Right ventricle myocardium superior (tissue), 1 donor: Measurements from ENCODE around the gene HSPA13. TPM values are rescaled to one million over a fixed set of nuclear protein-coding genes. Genes with fewer than 3 reads are reported as not detected.
A peak's percentile ranks its signal among the peaks of the same experiment; 100 is the strongest.

ENCODE experiments used
- ATAC-seq: fragments of 200-7000 bp; cut with Tn5 transposase; one replicate; pipeline ENCODE4 v1.9.1; 2020; ENCODE audit warnings: mild to moderate bottlenecking; ENCODE audit not compliant: poor library complexity
- DNase-seq: peaks from one replicate; pipeline ENCODE4 v3.0.0-alpha.2; 2020
- intact Hi-C: fragments of 100-400 bp; cut with DNase I; formaldehyde crosslinking; loops from one replicate; pipeline ENCODE4 v1.11.2; 2022
- long read RNA-seq: library from polyadenylated mRNA; unstranded; transcript quantifications from one replicate; pipeline ENCODE4 v2.0.0, GENCODE V29; 2021
- total RNA-seq: library from RNA; stranded (reverse); fragmentation: NEBNext Ultra II Directional; extraction: Animal tissue kit (Norgen Biotek cat#: 25700); gene quantifications from one replicate; pipeline ENCODE4 v1.2.1, GENCODE V29; 2021
- donor health status: DM: no; HTN: yes; CAD: no; lungs with severe emphysema.

Gene HSPA13, protein sequence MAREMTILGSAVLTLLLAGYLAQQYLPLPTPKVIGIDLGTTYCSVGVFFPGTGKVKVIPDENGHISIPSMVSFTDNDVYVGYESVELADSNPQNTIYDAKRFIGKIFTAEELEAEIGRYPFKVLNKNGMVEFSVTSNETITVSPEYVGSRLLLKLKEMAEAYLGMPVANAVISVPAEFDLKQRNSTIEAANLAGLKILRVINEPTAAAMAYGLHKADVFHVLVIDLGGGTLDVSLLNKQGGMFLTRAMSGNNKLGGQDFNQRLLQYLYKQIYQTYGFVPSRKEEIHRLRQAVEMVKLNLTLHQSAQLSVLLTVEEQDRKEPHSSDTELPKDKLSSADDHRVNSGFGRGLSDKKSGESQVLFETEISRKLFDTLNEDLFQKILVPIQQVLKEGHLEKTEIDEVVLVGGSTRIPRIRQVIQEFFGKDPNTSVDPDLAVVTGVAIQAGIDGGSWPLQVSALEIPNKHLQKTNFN
- total RNA-seq: 10.8 TPM
- long read RNA-seq, transcript HSPA13-201 (5 exons, 3,986 nt): major isoform, 15 of 17 reads
- long read RNA-seq, partial matches to known transcripts: 1 of 17 reads
- long read RNA-seq, other reads (novel, unspliced or antisense): 1 of 17 reads

DNA sequence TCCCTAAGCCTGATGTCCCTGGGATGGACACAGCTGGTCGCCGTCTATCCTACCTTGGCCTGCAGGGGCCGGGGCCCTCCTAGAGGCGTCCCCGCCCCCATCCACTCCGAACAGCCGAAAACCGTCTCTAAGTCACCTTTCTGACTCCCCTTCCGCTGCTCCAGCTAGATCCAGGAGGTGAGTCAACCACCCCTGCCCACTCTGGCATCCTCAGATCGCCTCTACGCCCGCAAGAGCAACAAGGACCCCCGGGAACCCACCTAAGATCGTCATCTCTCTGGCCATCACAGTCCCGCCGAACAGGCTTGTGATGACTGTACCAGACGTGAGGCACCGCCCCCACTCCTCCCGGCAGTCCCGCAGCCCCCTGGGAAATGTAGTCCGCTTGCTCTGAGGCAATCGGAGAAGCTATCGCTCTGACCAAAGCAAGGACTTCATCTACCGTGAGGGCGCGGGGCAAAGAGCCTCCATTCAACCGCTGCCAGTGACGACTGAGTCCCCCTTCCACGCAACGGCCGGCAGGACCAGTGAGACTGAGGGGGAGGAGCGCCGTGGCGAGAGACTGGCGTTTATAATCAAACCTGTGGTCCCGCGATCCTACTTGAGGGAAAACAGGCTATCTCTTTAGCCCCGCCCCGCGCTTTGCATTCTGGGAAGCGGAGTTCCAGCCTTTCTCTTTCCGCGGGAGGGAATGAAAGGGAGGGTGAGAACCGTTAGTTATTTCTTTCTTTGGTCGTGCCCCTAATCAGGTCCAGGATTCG is at the start of gene HSPA13:
TSS of gene HSPA13 (minus strand) at position 312 of the 761 bp plus-strand sequence. CDS start at position 285, 27 bp downstream.
- peak; percentile 100 for ATAC-seq
- intact Hi-C loops: no loop called here
- DNase-seq: peak; percentile 100

DNA sequence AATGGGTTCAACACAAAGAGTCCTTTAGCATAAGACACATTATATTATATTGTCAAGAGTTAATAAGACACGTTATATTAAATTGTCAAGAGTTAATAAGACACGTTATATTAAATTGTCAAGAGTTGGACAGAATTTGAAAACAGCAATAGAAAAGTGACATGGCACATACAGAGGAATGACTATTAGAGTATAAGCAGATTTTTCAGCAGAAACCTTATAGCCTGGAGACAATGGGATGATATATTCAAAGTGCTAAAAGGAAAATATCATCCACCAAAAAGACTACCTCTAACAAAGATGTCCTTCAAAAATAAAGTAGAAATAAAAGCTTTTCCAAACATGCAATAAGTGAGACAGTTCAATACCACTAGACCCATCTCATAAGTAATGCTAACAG is 36.0 kb upstream of the HSPA13 start:
- intact Hi-C loops: no loop called here
- DNase-seq (no peak), ATAC-seq (no peak)

DNA sequence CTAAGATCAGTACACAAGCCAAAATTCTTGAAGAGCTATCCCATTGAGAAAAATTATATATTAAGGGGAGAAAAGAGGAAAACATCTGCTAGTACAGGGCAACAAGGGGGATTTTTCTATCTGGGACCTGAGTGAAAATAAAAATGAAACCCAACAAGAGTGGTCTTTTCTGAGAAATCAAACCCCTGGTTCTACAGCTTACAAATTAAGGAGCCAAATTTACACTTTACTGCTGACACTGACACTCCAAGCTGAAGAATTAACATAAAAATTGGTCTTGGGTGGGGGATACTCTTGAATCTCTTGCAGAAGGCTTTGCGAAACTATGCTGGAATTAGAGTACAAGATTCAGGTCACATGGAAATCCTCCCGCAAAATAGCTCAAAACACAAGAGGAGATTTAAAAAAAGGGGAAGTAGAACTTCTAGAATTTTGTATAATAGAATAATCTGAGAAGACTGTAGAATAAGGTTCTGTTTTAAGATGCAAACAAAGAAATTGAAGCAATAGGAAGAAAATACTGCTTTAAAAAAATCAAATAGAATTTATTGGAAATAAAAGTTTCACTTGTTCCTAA is 32.1 kb upstream of the HSPA13 start:
- ATAC-seq: no peak
- intact Hi-C loops: no loop called here
- no peak for DNase-seq

DNA sequence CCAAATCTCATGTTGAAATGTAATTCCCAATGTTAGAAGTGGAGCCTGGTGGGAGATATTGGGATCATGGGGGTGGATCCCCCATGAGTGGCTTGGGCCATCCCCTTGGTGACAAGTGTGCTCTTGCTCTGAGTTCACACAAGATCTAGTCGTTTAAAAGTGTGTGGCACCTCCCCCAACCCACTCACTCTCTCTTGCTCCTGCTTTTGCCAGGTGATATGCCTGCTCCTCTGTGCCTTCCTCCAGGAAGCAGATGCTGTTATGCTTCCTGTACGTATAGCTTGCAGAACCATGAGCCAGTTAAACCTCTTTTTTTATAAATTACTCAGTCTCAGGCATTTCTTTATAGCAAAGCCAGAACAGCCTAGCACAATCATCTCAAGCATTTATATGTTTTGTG is 23.0 kb upstream of the HSPA13 start:
- intact Hi-C loops: loop anchor here (10.0 kb wide), 1 partner anchor 1189 kb away; no protein-coding TSS in a partner anchor
- DNase-seq (no peak), ATAC-seq (no peak)

DNA sequence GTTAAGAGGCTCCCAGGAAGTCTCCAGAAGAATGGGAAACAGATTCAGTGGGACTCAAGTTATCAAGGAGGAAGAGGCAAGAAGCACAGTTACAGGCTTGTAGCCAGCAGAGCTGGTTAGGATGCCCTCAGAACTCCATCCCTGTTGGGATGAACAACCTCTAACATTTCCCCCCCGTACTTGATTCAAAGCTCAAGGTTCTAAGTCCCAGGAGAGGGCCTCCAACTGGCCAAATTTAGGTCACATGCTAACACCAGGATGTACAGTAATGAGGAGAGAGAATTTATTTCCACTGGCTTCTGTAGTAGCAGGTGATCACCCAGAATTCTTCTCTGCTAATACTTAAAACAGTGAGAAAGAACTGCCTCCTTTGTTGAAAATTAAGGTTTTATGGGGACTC is 22.3 kb upstream of the HSPA13 start:
- intact Hi-C loops: loop anchor here (10.0 kb wide), 1 partner anchor 1190 kb away; no protein-coding TSS in a partner anchor
- DNase-seq: no peak
- ATAC-seq: no peak

DNA sequence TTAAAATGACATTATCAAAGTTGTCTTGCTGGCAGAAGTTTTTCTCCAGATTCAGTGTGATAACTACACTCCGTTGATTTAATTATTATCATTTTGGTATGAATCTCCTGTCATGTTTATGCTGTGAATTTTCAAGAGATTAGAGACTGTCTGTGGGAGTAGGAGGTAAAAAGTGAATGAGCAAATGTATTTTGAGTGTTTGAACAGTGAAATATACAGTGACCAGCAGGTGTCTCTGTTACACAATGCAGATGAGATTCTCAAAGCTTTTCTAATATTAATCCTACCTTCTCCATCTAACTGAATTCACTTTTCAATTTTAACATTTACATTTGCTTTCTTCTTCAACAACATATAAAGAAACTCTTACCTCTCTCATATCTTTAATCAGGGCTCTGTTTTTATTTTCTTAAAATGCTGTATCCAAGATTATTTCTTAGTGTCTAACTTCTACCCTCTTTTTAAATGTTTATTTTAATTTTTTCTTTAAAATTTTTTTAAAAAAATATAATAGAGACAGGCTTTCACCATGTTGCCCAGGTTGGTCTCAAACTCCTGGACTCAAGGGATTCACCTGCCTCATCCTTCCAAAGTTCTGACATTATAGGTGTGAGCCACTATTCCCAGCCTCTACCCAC is 20.9 kb upstream of the HSPA13 start:
- DNase-seq: no peak
- intact Hi-C loops: loop anchor here (10.0 kb wide), 1 partner anchor 1191 kb away; no protein-coding TSS in a partner anchor
- ATAC-seq: peak; percentile 31

DNA sequence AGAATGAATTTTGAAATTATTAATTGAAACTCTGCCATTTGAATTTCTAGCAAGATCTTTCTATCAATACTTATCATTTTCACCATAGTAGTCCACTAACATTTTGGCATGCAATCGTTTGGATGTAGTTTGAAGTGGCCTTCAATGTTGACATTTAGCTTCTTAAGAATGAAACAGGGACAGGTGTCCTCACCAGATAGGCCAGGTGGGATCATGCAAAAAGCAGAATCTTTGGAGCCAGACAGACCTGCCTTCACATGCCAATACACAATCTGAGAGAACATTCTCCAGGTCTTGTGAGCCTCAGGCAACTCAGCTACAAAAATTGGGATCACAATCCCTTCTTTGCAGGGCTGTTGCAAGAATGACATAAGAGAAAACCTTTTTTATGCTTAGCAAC is 18.3 kb upstream of the HSPA13 start:
- intact Hi-C loops: loop anchor here (10.0 kb wide), 1 partner anchor 1194 kb away; no protein-coding TSS in a partner anchor
- DNase-seq (no peak), ATAC-seq (no peak)

DNA sequence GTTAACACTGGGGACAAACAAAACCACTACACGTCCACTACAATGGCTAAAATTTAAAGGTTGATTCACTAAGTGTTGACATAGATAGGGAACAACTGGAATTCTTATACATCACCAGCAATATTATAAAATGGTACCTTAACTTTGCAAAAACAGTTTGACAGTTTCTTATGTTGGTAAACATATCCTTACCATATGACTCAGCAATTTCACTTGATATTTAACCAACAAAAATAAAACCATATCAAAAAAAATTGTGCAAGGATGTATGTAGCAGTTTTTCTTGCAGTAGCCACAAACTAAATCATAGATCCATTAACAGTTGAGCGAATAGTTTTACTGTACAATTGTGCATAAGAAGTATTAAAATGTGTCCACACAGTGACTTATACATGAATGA is 5.3 kb upstream of the HSPA13 start:
- DNase-seq: no peak
- intact Hi-C loops: no loop called here
- no peak for ATAC-seq

DNA sequence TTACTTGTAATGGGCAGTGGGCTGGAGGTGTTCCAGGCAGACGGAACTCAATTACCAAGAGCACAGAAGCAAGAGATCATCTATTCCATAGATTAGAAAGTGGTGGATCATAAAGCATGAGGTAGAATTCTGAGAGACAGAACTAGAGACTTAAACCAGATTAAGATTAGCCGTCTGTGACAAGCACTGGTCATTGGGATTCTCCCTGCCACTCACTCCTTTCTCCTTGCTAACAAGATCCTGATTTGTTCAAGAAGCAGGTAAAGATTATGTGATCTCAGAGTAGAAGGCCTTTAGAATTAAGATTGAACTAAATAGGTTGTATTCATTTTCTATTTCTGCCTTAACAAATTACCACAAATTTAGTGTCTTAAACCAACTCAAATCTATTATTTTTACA is 1.5 kb upstream of the HSPA13 start:
- DNase-seq (no peak), ATAC-seq (no peak)
- intact Hi-C loops: no loop called here

DNA sequence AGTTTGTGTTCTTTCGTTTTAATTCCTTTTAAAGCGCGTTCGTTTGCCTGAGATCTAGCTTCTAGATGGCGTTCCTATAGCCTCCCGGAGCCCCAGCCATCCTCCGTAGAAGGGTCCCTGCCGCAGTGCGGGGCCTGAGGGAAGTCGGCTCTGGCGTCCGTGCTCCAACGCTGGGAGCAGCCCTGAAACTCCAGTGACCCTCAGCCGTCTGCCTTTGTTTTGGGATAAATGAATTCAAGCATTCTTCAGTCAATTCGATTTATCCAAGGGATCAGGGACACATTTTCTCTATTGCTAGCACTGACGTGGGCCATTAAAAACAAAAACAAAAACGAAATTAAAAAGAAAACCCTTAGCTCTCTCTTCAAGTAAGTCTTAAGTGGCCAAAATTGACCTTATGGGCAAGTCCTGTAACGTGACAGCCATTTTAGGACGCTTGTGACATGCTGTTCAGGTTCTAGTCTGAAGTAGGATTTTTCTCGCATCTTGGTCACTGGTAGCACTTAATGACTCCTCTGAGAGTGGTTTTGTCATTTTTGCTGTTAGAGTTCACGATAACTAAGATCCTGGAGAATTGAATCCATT is 742 bp upstream of the HSPA13 start:
- DNase-seq: no peak
- intact Hi-C loops: no loop called here
- ATAC-seq: peak; percentile 72

DNA sequence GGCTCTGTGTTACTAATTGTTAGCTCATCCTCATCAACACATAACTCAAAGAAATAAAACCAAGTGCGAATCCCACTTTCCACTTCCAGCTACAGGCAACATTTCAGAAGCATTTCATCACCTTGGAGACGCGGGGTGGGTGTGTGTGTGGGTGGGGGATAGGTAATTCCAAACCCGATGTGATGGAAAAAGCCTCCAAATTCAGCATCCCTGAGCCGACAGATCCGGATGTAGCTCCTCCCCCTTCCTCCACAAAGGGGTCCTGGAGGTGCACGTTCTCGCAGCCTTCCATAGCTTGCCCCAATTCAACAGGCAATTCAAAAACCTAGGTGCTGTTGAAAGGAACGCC is 486 bp downstream of the HSPA13 start:
- DNase-seq: no peak
- intact Hi-C loops: no loop called here
- ATAC-seq: no peak

DNA sequence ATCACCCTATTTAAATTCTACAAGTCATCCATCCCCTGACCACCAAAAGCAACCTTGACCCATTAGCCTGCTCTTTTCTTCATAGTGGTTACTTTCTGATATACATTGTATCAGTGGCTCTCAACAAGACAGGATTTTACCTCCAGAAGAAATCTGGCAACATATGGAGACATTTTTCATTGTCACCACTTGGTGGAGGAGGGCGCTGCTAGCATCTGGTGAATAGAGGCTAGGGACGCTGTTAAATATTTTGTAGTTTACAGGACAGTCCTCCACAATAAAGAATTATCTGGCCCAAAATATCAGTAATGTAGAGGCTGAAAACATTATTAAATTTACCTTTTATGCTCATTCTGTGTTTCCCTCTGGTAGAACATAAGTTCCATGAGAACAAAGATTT is 6.1 kb downstream of the HSPA13 start:
- intact Hi-C loops: no loop called here
- no peak for ATAC-seq

DNA sequence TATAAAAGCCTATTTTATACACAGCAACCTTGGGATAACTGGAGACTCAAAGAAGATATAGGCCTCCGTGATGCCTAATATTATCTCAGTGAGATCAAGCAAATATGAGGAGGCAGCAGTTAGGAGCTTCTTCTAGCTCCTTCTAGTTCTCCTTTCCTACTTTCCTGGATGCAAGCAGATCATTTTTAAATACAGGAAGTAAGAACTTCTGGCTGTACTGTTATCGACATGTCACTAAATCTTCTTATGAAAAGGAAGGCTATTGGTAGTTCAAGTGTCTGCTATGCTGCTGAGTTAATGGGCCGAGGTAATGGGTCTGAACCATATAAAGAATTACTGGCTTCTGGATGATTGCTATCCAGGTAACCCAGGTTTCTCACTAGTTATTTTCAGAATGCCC is 15.9 kb downstream of the HSPA13 start:
- ATAC-seq: no peak
- intact Hi-C loops: no loop called here

More for the DNA sequence above, 6.1 kb downstream of the HSPA13 start:
- no peak for DNase-seq

DNA sequence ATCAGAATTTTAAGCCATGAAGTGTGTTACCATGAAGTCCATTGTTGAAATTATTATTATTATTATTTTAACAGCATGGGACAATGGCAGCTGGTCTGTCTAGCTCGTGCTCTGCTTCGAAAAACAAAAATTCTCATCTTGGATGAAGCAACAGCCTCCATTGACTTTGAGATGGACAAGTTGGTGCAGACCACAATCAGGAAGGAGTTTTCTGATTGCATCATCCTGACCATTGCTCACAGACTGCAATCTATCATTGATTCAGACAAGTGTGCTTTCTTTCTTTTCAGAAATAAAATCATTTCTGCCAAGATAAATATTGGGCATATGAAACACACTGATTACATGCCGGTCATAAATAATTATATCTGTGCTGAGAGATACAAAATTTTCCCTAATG is 21.0 kb downstream of the HSPA13 start:
- intact Hi-C loops: no loop called here
- DNase-seq (no peak), ATAC-seq (no peak)

More for the DNA sequence above, 15.9 kb downstream of the HSPA13 start:
- no peak for DNase-seq

DNA sequence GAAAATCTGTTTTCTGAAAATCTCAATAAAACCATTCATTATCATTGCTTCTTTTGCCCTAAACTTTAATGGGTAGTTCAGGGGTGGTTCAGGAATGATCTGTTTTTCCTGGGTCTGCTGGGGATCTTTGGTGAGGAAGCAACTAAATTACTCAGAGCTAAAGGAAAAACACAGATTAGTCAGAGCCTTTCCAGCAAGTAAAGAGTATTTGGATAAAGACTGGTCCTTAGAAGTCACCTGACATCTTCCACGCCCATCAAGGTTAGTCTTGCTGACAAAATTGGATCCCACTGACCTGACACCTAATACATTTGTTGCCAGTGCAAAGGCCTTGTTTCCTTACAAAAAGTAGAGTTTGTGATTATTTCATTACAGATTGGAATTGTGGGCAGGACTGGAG is 24.2 kb downstream of the HSPA13 start:
- intact Hi-C loops: no loop called here

DNA sequence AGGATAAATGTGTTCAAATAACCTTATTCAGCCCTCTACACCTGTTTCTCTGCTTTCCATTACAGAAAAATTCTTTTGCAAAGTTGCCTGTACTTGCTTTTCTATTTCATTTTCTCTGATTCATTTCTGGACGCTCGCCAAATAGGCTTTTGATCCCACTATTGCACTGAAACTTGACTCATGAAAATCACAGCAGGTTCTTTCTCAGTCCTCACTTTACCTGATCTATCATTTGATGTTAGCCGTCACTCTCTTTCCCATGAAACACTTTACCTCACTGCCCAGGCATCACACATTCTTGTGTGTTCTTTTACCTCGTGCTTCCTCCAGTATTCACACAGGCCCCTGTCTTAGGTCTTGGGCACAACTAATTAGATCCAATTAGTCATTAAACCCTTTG is 26.2 kb downstream of the HSPA13 start:
- ATAC-seq (no peak), DNase-seq (no peak)
- intact Hi-C loops: no loop called here

More for the DNA sequence above, 24.2 kb downstream of the HSPA13 start:
- no peak for DNase-seq
- no peak for ATAC-seq

DNA sequence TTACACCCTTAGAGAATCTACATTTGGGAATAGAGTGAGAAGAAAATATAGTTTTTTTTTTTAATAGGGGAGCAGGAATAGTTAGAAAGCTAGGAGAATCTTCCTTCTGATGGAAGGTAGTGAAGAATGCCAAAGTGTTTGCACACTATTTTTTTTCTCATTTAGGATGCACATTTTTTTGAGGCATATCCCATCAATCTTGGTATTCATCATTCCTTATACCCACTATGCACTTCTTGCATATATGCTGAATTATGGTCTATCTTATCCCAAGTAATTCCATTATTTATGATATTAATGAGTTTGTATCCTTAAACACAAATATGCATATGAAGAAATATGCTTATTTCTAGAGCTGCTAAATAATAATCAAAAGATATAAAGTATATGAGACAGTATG is 28.4 kb downstream of the HSPA13 start:
- intact Hi-C loops: no loop called here
- ATAC-seq (no peak), DNase-seq (no peak)

DNA sequence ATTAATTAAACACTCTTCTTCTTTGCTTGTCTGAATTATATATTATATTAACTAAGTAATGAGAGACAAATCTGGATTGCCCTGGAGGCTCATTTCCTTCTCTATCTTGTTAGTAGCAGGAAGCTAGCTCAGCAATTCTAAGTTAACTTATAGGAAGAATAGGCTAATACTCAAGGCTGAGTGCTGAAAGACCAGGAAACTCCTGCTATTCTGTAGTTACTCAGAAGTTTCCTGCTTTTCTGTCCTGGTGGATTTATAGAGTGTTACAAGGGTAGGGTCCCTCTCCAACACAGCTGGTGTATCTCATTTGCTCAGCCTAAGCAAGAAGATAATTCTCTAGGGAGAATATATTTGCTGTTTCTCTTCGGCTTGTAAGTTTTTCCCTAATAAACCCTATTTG is 29.2 kb downstream of the HSPA13 start:
- intact Hi-C loops: no loop called here
- DNase-seq (no peak), ATAC-seq (no peak)
